Measurements from ENCODE around the gene EPOP. TPM values are rescaled to one million over a fixed set of nuclear protein-coding genes. Genes with fewer than 3 reads are reported as not detected.

Gene EPOP
- total RNA-seq, 1 donor: 2.2 TPM

DNA sequence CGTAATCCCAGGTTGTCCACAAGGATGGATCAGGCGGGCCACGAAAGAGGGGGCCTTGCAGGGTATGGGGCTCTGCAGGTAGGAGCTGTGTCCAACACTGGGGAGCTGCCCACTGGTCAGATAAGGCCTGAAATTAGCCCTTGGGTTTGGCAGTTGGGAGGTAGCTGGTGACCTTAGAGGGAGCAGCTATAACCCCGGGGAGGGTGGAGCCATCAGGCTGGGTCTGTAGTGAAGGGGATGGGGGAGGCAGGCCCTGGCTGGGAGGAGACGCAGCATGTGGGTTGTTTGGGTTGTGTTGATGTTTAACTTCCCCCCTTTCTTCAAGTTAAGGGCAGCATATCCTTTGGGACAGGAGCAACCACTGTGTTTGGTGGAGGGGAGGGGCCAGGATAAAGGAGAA lies 36.2 kb upstream of the EPOP start:
- H2AFZ ChIP-seq (ENCODE audit: low read length): no peak overlapping the region
- H3K9me3 ChIP-seq (ENCODE audit: low read depth, low read length): no peaks in the 10 kb centered on the region
- no peaks in the 10 kb centered on the region for H3K27me3 ChIP-seq (ENCODE audit: insufficient read depth, low read length)
- peaks cover 50% of the 10 kb centered on the region for H3K36me3 ChIP-seq (ENCODE audit: insufficient read depth, low read length)
- H3K4me1 ChIP-seq (ENCODE audit: insufficient read depth, low read length): peaks cover 11% of the 10 kb centered on the region
- DNase-seq (ENCODE audit: insufficient read length, low spot score, missing footprints): peak; percentile 59
- H3K4me3 ChIP-seq (ENCODE audit: insufficient read depth, low read length): no peak overlapping the region
- no peak overlapping the region for H3K4me2 ChIP-seq (ENCODE audit: insufficient read depth, low read length)
- no peak overlapping the region for H3K27ac ChIP-seq (ENCODE audit: low read depth, low read length)
- H4K20me1 ChIP-seq (ENCODE audit: insufficient read depth, low read length): peaks cover 37% of the 10 kb centered on the region
- H3K79me2 ChIP-seq (ENCODE audit: insufficient read depth, low read length): peaks cover 15% of the 10 kb centered on the region
- TF ChIP-seq, protein P1, sequence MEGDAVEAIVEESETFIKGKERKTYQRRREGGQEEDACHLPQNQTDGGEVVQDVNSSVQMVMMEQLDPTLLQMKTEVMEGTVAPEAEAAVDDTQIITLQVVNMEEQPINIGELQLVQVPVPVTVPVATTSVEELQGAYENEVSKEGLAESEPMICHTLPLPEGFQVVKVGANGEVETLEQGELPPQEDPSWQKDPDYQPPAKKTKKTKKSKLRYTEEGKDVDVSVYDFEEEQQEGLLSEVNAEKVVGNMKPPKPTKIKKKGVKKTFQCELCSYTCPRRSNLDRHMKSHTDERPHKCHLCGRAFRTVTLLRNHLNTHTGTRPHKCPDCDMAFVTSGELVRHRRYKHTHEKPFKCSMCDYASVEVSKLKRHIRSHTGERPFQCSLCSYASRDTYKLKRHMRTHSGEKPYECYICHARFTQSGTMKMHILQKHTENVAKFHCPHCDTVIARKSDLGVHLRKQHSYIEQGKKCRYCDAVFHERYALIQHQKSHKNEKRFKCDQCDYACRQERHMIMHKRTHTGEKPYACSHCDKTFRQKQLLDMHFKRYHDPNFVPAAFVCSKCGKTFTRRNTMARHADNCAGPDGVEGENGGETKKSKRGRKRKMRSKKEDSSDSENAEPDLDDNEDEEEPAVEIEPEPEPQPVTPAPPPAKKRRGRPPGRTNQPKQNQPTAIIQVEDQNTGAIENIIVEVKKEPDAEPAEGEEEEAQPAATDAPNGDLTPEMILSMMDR (IDR thresholded peaks at IDR 0.05; ENCODE audit: extremely low read depth, low read depth, low read length): no peak

DNA sequence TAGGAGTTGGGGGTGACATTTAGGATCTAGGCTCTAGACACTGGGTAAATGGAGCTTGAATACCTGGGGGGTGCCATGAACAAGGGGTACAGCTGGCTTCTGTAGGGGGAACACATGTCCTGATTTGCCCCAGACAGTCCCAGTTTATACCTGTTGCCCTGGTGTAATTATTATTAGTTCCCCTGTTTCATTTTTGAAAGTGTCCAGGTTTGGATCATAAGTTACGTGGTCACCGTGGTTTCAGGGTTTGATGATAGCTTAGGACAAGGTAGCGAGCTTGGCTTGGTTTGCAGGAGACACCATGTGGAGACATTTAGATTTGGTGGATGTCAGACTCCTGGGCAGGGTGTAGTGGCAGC lies 35.8 kb upstream of the EPOP start:
- H2AFZ ChIP-seq (ENCODE audit: low read length): no peak overlapping the region
- no peak overlapping the region for H3K27ac ChIP-seq (ENCODE audit: low read depth, low read length)
- H3K4me2 ChIP-seq (ENCODE audit: insufficient read depth, low read length): no peak overlapping the region
- H3K27me3 ChIP-seq (ENCODE audit: insufficient read depth, low read length): no peaks in the 10 kb centered on the region
- H3K9me3 ChIP-seq (ENCODE audit: low read depth, low read length): no peaks in the 10 kb centered on the region
- DNase-seq (ENCODE audit: insufficient read length, low spot score, missing footprints): peak; percentile 59
- peaks cover 12% of the 10 kb centered on the region for H3K4me1 ChIP-seq (ENCODE audit: insufficient read depth, low read length)
- H3K79me2 ChIP-seq (ENCODE audit: insufficient read depth, low read length): peaks cover 18% of the 10 kb centered on the region
- H3K36me3 ChIP-seq (ENCODE audit: insufficient read depth, low read length): peaks cover 50% of the 10 kb centered on the region
- H4K20me1 ChIP-seq (ENCODE audit: insufficient read depth, low read length): peaks cover 37% of the 10 kb centered on the region
- no peak overlapping the region for H3K4me3 ChIP-seq (ENCODE audit: insufficient read depth, low read length)
- TF ChIP-seq, protein P1 (IDR thresholded peaks at IDR 0.05; ENCODE audit: extremely low read depth, low read depth, low read length): no peak

DNA sequence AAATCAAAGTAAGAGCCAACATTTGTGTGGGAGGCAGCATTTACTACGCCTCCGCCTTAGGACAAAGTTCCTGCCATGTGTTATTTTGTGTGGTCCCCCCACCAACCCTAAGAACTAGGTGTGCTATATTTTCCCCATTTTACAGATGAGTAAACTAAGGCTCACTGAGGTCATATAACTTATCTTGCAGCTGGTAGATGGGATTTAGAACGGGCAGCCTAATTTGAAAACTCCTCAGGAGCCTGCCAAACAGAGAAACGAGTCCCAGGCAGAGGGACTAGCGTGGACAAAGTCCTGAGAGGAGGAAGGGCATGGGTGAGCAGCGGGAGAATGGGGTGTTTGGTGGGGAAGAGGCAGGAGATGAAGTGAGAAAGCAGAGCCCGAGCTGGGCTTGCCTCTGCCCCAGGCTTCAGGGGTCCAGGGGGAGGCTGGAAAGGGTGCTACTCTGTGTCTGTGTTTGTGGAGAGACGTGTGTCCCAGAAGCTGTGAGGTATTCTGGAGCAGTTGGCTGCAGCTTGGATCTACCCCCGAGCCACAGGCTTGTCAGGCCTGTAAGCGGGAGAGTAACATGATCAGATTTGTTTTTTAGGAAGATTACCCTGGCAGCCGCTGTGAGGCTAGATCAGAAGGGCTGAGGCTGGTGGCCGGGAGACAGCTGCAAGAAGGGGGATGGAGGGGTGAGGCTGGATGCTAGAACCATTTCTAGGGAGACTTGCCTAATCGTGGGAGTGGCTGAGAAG lies 35.3 kb upstream of the EPOP start:
- Histone ChIP-seq H4K20me1 (ENCODE audit: insufficient read depth, low read length) (peaks cover 37% of the 10 kb centered on the region), H3K4me3 (ENCODE audit: insufficient read depth, low read length) (no peak overlapping the region), H3K4me2 (ENCODE audit: insufficient read depth, low read length) (no peak overlapping the region), H3K36me3 (ENCODE audit: insufficient read depth, low read length) (peaks cover 46% of the 10 kb centered on the region), H3K79me2 (ENCODE audit: insufficient read depth, low read length) (peaks cover 18% of the 10 kb centered on the region), H2AFZ (ENCODE audit: low read length) (no peak overlapping the region), H3K9me3 (ENCODE audit: low read depth, low read length) (no peaks in the 10 kb centered on the region), H3K27ac (ENCODE audit: low read depth, low read length) (no peak overlapping the region), H3K4me1 (ENCODE audit: insufficient read depth, low read length) (peaks cover 12% of the 10 kb centered on the region), H3K27me3 (ENCODE audit: insufficient read depth, low read length) (no peaks in the 10 kb centered on the region)
- TF ChIP-seq, protein P1 (IDR thresholded peaks at IDR 0.05; ENCODE audit: extremely low read depth, low read depth, low read length): no peak
- DNase-seq (ENCODE audit: insufficient read length, low spot score, missing footprints): peak; percentile 86

DNA sequence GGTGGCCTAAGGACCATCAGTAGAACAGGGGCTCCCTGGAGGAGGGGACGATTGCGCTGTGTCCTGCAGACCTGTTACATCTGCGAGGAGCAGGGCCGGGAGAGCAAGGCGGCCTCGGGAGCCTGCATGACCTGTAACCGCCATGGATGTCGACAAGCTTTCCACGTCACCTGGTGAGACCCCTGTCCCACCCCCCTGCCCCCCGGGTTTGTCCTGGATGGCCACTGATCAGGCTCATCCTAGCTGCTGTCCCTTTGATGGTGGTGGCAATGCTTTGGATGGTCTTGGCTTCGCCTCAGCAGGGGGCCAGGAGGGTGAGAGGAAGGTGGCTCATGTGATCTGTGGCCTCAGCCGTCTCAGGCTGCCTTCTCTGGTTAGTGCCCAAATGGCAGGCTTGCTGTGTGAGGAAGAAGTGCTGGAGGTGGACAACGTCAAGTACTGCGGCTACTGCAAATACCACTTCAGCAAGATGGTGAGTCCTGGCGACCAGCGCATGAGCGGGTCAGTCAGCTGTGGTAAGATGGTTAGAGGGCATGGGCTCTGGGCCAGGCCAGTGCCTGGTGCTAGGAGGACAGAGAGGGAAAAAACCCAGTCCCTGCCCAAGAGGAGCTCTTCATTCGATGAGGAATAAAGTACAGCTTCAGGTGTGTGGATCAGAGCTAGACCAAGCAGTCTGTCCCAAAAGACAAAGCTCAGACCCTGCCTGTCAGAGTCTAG lies 34.5 kb upstream of the EPOP start:
- Histone ChIP-seq H3K4me3 (ENCODE audit: insufficient read depth, low read length) (no peak overlapping the region), H3K9me3 (ENCODE audit: low read depth, low read length) (no peaks in the 10 kb centered on the region), H3K27me3 (ENCODE audit: insufficient read depth, low read length) (no peaks in the 10 kb centered on the region), H3K36me3 (ENCODE audit: insufficient read depth, low read length) (peaks cover 38% of the 10 kb centered on the region), H4K20me1 (ENCODE audit: insufficient read depth, low read length) (peaks cover 37% of the 10 kb centered on the region), H2AFZ (ENCODE audit: low read length) (no peak overlapping the region), H3K4me2 (ENCODE audit: insufficient read depth, low read length) (no peak overlapping the region), H3K27ac (ENCODE audit: low read depth, low read length) (no peak overlapping the region), H3K4me1 (ENCODE audit: insufficient read depth, low read length) (peaks cover 15% of the 10 kb centered on the region), H3K79me2 (ENCODE audit: insufficient read depth, low read length) (peaks cover 25% of the 10 kb centered on the region)
- TF ChIP-seq, protein P1 (IDR thresholded peaks at IDR 0.05; ENCODE audit: extremely low read depth, low read depth, low read length): no peak
- DNase-seq (ENCODE audit: insufficient read length, low spot score, missing footprints): peak; percentile 66
